ENCODE measurements around the gene TSPAN11.

GRCh38 chr12:31019561-31019960, 93.0 kb downstream of the TSPAN11 start:
- no peak for TF ChIP-seq CTCF (IDR thresholded peaks at IDR 0.05)
- no peak for TF ChIP-seq POLR2A (IDR thresholded peaks at IDR 0.05)

All from adrenal gland (tissue), 5 donors.